Hepatocyte (in vitro differentiated cells): Measurements from ENCODE around the gene GNAO1. TPM values are rescaled to one million over a fixed set of nuclear protein-coding genes. Genes with fewer than 3 reads are reported as not detected.

Experiments used
- DNase-seq: peaks from one replicate; pipeline ENCODE4 v3.0.0-alpha.2; 2016; ENCODE audit warnings: low spot score
- H2AFZ ChIP-seq: fragments of 200-600 bp; sonication (generic); 2 replicates; pipeline ENCODE4 v1.6.0; 2016; ENCODE audit warnings: antibody characterized with exemption, mild to moderate bottlenecking
- H3K27ac ChIP-seq: fragments of 200-600 bp; sonication (generic); 2 replicates; pipeline ENCODE4 v1.5.1; 2016; ENCODE audit warnings: mild to moderate bottlenecking
- H3K27me3 ChIP-seq: fragments of 200-600 bp; sonication (generic); 2 replicates; pipeline ENCODE4 v1.6.1; 2016
- H3K36me3 ChIP-seq: fragments of 200-600 bp; sonication (generic); replicated peaks from 2 replicates; pipeline ENCODE4 v1.5.1; 2016; ENCODE audit warnings: low read depth; ENCODE audit not compliant: insufficient read depth
- H3K4me1 ChIP-seq: fragments of 200-600 bp; sonication (generic); 2 replicates; pipeline ENCODE4 v1.5.1; 2016; ENCODE audit warnings: mild to moderate bottlenecking, moderate library complexity; ENCODE audit not compliant: insufficient read depth
- H3K4me2 ChIP-seq: fragments of 200-600 bp; sonication (generic); 2 replicates; pipeline ENCODE4 v1.6.0; 2016
- H3K4me3 ChIP-seq: fragments of 200-600 bp; sonication (generic); 2 replicates; pipeline ENCODE4 v1.5.1; 2016; ENCODE audit warnings: mild to moderate bottlenecking
- H3K79me2 ChIP-seq: fragments of 200-600 bp; sonication (generic); 2 replicates; pipeline ENCODE4 v1.6.0; 2017; ENCODE audit warnings: mild to moderate bottlenecking
- H3K9me2 ChIP-seq: fragments of 200-600 bp; sonication (generic); replicated peaks from 2 replicates; pipeline ENCODE4 v1.6.0; 2017; ENCODE audit warnings: mild to moderate bottlenecking; ENCODE audit not compliant: insufficient read depth
- H3K9me3 ChIP-seq: fragments of 200-600 bp; sonication (generic); 2 replicates; pipeline ENCODE4 v1.5.1; 2016; ENCODE audit warnings: low read depth, mild to moderate bottlenecking
- H4K20me1 ChIP-seq: fragments of 200-600 bp; sonication (generic); 2 replicates; pipeline ENCODE4 v1.6.0; 2016; ENCODE audit warnings: mild to moderate bottlenecking; ENCODE audit not compliant: insufficient read depth, poor library complexity, severe bottlenecking
- CTCF ChIP-seq: fragments of 200-600 bp; sonication (generic); IDR thresholded peaks from 2 replicates; pipeline ENCODE4 v1.5.1; 2016; ENCODE audit warnings: antibody characterized with exemption, mild to moderate bottlenecking; ENCODE audit not compliant: poor library complexity
- EZH2 ChIP-seq: fragments of 200-600 bp; sonication (generic); IDR thresholded peaks from 2 replicates; pipeline ENCODE4 v1.6.1; 2016; ENCODE audit warnings: antibody characterized with exemption, mild to moderate bottlenecking, borderline replicate concordance
- EZH2phosphoT487 ChIP-seq: fragments of 200-600 bp; sonication (generic); IDR thresholded peaks from one replicate; pipeline ENCODE4 v1.6.1; 2018; ENCODE audit warnings: antibody characterized with exemption, mild to moderate bottlenecking, low read depth, moderate library complexity; ENCODE audit not compliant: unreplicated experiment, severe bottlenecking
- WGBS: methylation state at CpG from one replicate; pipeline ENCODE4 v1.1.6; 2016; ENCODE audit warnings: low lambda C conversion rate; ENCODE audit errors: missing lambda C conversion rate; 5-methylcytosine and 5-hydroxymethylcytosine counted together
- polyA plus RNA-seq: library from polyadenylated mRNA; unstranded; fragments of >200 nt; fragmentation: Nextera tagmentation; extraction: Ambion mirVana; gene quantifications from 2 replicates; pipeline ENCODE4 v1.2.1, GENCODE V29; 2016
- total RNA-seq: library from RNA; depleted of rRNA; stranded (reverse); fragments of >200 nt; gene quantifications from 2 replicates; pipeline ENCODE4 v1.2.3, GENCODE V29; 2014

GNAO1 gene
- total and polyA plus RNA-seq, 2 experiments from 2014 or later, result 0.77 to 2.2 TPM

- no peaks in the 10 kb centered on the region for H4K20me1 ChIP-seq
- no peak overlapping the region for H2AFZ ChIP-seq
- H3K9me2 ChIP-seq, result no peaks in the 10 kb centered on the region
- no peak overlapping the region for H3K27ac ChIP-seq
- no peak overlapping the region for H3K4me2 ChIP-seq
- no peaks in the 10 kb centered on the region for H3K79me2 ChIP-seq
- no peaks in the 10 kb centered on the region for H3K36me3 ChIP-seq
- peaks cover 9% of the 10 kb centered on the region for H3K4me1 ChIP-seq
- 68% methylated on average over 2 of the region's 2 CpGs for WGBS
- H3K4me3 ChIP-seq, result no peak overlapping the region
- no peaks in the 10 kb centered on the region for H3K27me3 ChIP-seq
- no peak for DNase-seq
- H3K9me3 ChIP-seq, result no peaks in the 10 kb centered on the region
- TF ChIP-seq CTCF, result no peak
- TF ChIP-seq EZH2phosphoT487, result no peak
- no peak for TF ChIP-seq EZH2
Measured at GRCh38 chr16:56267888-56268287, 76.6 kb downstream of the GNAO1 start.

DNA sequence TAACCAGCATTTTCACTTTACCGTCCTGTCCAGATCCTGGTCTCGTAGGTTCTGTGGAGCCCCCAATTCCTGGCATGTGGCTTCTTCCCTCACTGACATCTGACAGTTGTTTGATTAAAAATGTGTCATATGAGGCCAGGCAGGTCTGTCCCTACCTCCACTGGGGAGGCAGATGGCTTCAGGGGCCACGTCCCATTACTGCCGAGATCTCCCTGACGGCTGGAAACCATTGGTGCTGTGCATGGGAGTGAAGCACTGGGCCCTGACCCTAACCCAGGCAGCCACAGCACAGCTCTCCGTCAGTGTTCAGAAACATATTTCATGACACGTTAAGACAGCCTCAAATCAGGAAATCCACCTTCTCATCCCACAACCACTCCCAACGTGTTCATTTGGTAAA is 77.5 kb downstream of the GNAO1 start:
- H4K20me1 ChIP-seq, result no peaks in the 10 kb centered on the region
- no peak for DNase-seq
- no peak overlapping the region for H3K4me2 ChIP-seq
- no peaks in the 10 kb centered on the region for H3K79me2 ChIP-seq
- no peak overlapping the region for H3K4me3 ChIP-seq
- TF ChIP-seq EZH2 (no peak), CTCF (no peak), EZH2phosphoT487 (no peak)
- H3K27ac ChIP-seq, result no peak overlapping the region
- H3K27me3 ChIP-seq, result no peaks in the 10 kb centered on the region
- peaks cover 2% of the 10 kb centered on the region for H3K4me1 ChIP-seq
- no peaks in the 10 kb centered on the region for H3K36me3 ChIP-seq
- no peak overlapping the region for H2AFZ ChIP-seq
- no peaks in the 10 kb centered on the region for H3K9me2 ChIP-seq
- no peaks in the 10 kb centered on the region for H3K9me3 ChIP-seq
- 89% methylated on average over 8 of the region's 8 CpGs for WGBS

- no peak overlapping the region for H3K4me3 ChIP-seq
- no peak overlapping the region for H3K4me2 ChIP-seq
- no peak overlapping the region for H3K27ac ChIP-seq
- H2AFZ ChIP-seq, result no peak overlapping the region
- no peaks in the 10 kb centered on the region for H3K27me3 ChIP-seq
- 71% methylated on average over 13 of the region's 13 CpGs for WGBS
- H3K4me1 ChIP-seq, result no peaks in the 10 kb centered on the region
- H3K36me3 ChIP-seq, result no peaks in the 10 kb centered on the region
- H4K20me1 ChIP-seq, result no peaks in the 10 kb centered on the region
- no peak for DNase-seq
- no peaks in the 10 kb centered on the region for H3K79me2 ChIP-seq
- no peaks in the 10 kb centered on the region for H3K9me3 ChIP-seq
- no peak for TF ChIP-seq EZH2
- no peak for TF ChIP-seq CTCF
- TF ChIP-seq EZH2phosphoT487, result no peak
- H3K9me2 ChIP-seq, result no peaks in the 10 kb centered on the region
Measured at GRCh38 chr16:56269281-56269680, 78.0 kb downstream of the GNAO1 start.
